Hepatic stellate cell (primary cell): ENCODE results near the gene NR1I3.
"Not testable (repeated sequence)": the region's sequence is repeated elsewhere in the genome, so short reads cannot be mapped to it uniquely, and the experiment has no call there.

Source experiments
- DNase-seq: peaks from one replicate; pipeline ENCODE4 v3.0.0; 2011; ENCODE audit warnings: low spot score

Gene NR1I3

GRCh38 chr1:161238039-161238473, at the start of gene NR1I3:
Gene NR1I3 (minus strand): TSS chr1:161238203. CDS start chr1:161236565, 1,638 bp downstream.
- DNase-seq, result no peak

- DNase-seq, result no peak
Observed at GRCh38 chr1:161287482-161288054, 49.6 kb upstream of the NR1I3 start.

- no peak for DNase-seq
Observed at GRCh38 chr1:161285521-161285920, 47.5 kb upstream of the NR1I3 start.

- DNase-seq, result no peak
Observed at GRCh38 chr1:161285113-161285512, 47.1 kb upstream of the NR1I3 start.

GRCh38 chr1:161282991-161283390, 45.0 kb upstream of the NR1I3 start:
- no peak for DNase-seq

GRCh38 chr1:161274874-161275273, 36.9 kb upstream of the NR1I3 start:
- no peak for DNase-seq

GRCh38 chr1:161273402-161273801, 35.4 kb upstream of the NR1I3 start:
- peak; percentile 28 for DNase-seq

- no peak for DNase-seq
Observed at GRCh38 chr1:161267321-161267720, 29.3 kb upstream of the NR1I3 start.

- DNase-seq, result no peak
Observed at GRCh38 chr1:161266836-161267235, 28.8 kb upstream of the NR1I3 start.

- no peak for DNase-seq
Observed at GRCh38 chr1:161266202-161266601, 28.2 kb upstream of the NR1I3 start.

- no peak for DNase-seq
Observed at GRCh38 chr1:161265305-161265704, 27.3 kb upstream of the NR1I3 start.

GRCh38 chr1:161261261-161262235, 23.5 kb upstream of the NR1I3 start:
- no peak for DNase-seq

- DNase-seq, result no peak
Observed at GRCh38 chr1:161260376-161261260, 22.6 kb upstream of the NR1I3 start.

- no peak for DNase-seq
Observed at GRCh38 chr1:161259765-161260164, 21.8 kb upstream of the NR1I3 start.

GRCh38 chr1:161259345-161259702, 21.3 kb upstream of the NR1I3 start:
- DNase-seq, result no peak

GRCh38 chr1:161258439-161259344, 20.7 kb upstream of the NR1I3 start, which contains the start of gene PCP4L1:
Gene PCP4L1 (plus strand): TSS chr1:161258745. CDS start chr1:161258975, 230 bp downstream.
- DNase-seq, result peak; percentile 53

GRCh38 chr1:161257109-161257508, 19.1 kb upstream of the NR1I3 start:
- DNase-seq, result not testable (repeated sequence)

GRCh38 chr1:161255955-161256520, 18.0 kb upstream of the NR1I3 start:
- not testable (repeated sequence) for DNase-seq

GRCh38 chr1:161255302-161255701, 17.3 kb upstream of the NR1I3 start:
- DNase-seq, result not testable (repeated sequence)

- no peak for DNase-seq
Observed at GRCh38 chr1:161251579-161251978, 13.6 kb upstream of the NR1I3 start.

GRCh38 chr1:161250829-161251228, 12.8 kb upstream of the NR1I3 start:
- DNase-seq, result no peak
